Measurements from ENCODE around the gene IMMP2L. TPM values are rescaled to one million over a fixed set of nuclear protein-coding genes. Genes with fewer than 3 reads are reported as not detected.

The IMMP2L gene
- total RNA-seq, 1 donor from 2014 or later, result 31.9 TPM

DNA sequence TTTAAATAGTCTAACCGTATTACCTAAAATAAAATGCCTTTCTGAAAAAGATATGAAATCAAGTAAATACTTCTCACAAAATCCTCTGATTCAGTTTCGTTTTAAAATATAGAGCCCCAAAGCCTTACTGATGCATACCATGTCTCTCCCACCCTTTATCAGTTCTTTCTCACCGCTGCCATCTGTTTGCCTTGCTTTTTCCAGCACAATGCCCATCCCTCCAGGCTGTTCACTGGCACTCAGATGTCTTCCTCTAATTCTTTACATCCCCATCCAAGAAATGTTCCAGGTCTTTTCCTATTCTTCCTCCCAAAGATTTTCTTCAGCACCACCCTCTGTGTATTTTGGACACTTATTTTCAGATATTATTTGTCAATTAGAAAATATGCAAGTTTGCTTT is 587.9 kb downstream of the IMMP2L start:
- POLR2A ChIA-PET, result no interaction called here
- Mint-ChIP-seq H3K4me1 (no peaks in the 10 kb centered on the region), H3K27me3 (no peaks in the 10 kb centered on the region), H3K27ac (no peak overlapping the region), H3K4me3 (no peak overlapping the region), H3K36me3 (ENCODE audit: low read depth) (no peaks in the 10 kb centered on the region), H3K9me3 (no peaks in the 10 kb centered on the region)
- no peak for DNase-seq
- no peak for ATAC-seq (ENCODE audit: low read depth)
- TF ChIP-seq, protein P1, sequence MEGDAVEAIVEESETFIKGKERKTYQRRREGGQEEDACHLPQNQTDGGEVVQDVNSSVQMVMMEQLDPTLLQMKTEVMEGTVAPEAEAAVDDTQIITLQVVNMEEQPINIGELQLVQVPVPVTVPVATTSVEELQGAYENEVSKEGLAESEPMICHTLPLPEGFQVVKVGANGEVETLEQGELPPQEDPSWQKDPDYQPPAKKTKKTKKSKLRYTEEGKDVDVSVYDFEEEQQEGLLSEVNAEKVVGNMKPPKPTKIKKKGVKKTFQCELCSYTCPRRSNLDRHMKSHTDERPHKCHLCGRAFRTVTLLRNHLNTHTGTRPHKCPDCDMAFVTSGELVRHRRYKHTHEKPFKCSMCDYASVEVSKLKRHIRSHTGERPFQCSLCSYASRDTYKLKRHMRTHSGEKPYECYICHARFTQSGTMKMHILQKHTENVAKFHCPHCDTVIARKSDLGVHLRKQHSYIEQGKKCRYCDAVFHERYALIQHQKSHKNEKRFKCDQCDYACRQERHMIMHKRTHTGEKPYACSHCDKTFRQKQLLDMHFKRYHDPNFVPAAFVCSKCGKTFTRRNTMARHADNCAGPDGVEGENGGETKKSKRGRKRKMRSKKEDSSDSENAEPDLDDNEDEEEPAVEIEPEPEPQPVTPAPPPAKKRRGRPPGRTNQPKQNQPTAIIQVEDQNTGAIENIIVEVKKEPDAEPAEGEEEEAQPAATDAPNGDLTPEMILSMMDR (IDR thresholded peaks at IDR 0.05), result no peak
- intact Hi-C loops (cut with micrococcal nuclease), result no loop called here
- CTCF ChIA-PET, result no interaction called here

DNA sequence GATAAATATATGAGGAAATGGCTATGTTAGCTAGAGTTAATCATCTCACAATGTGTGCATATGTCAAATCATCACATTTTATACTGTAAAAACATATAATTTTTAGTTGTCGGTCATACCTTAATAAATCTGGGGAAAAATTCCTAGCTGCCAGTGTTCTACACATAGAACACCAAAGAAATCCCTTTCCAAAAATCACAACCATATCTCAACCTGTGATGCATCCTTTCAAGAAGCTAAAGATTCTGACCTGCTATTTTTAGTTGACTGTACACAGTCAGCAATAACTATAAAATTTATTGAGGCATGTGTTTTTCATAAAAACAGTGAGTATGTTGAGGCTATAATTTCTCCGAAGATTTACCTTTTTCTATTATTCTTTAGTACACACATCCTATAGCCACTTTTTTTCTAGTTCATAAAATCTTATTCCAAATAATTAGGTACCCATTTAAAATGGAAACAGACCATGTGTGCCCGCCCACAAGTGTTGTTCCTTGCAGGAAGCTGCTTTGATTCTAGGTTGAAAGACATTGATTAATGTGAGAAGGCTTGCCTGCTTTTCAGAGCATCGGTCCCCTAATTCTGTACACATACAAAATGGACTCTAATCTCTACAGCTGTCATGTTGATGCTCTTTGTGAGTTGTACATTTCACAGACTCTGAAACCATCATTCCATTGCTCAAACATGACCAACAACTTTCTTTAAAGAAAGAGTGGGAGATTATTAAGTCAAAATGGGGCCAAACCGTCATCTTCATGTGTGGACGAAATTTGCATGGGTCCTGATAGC is 588.9 kb downstream of the IMMP2L start:
- TF ChIP-seq, protein P1 (IDR thresholded peaks at IDR 0.05), result no peak
- CTCF ChIA-PET, result no interaction called here
- Mint-ChIP-seq H3K27me3 (no peaks in the 10 kb centered on the region), H3K9me3 (no peaks in the 10 kb centered on the region), H3K4me3 (no peak overlapping the region), H3K27ac (no peak overlapping the region), H3K4me1 (no peaks in the 10 kb centered on the region), H3K36me3 (ENCODE audit: low read depth) (no peaks in the 10 kb centered on the region)
- intact Hi-C loops (cut with micrococcal nuclease), result no loop called here
- POLR2A ChIA-PET, result no interaction called here
- DNase-seq (no peak), ATAC-seq (ENCODE audit: low read depth) (no peak)

DNA sequence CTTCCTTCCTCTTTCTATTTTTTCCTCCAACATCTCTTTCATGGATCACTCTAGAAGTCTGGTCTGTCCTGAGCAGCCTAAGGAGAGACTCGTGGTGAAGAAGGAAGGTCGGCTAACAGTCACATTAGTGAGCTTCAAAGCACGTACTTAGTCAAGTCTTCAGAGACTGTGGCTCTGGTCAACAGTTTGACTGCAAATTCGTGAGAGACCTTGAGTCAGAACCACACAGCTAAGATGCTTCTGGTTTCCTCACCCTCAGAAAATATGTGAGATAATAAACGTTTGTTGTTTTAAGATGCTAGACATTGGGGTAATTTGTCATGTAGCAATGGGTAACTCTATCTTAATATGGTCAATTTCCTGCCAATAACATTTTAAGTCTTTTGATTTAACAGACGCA is 597.5 kb downstream of the IMMP2L start:
- Mint-ChIP-seq H3K4me1 (no peaks in the 10 kb centered on the region), H3K27ac (no peak overlapping the region), H3K27me3 (no peaks in the 10 kb centered on the region), H3K36me3 (ENCODE audit: low read depth) (no peaks in the 10 kb centered on the region), H3K9me3 (no peaks in the 10 kb centered on the region), H3K4me3 (no peak overlapping the region)
- intact Hi-C loops (cut with micrococcal nuclease), result no loop called here
- DNase-seq (no peak), ATAC-seq (ENCODE audit: low read depth) (no peak)
- TF ChIP-seq, protein P1 (IDR thresholded peaks at IDR 0.05), result no peak
- POLR2A ChIA-PET, result no interaction called here
- CTCF ChIA-PET, result no interaction called here

DNA sequence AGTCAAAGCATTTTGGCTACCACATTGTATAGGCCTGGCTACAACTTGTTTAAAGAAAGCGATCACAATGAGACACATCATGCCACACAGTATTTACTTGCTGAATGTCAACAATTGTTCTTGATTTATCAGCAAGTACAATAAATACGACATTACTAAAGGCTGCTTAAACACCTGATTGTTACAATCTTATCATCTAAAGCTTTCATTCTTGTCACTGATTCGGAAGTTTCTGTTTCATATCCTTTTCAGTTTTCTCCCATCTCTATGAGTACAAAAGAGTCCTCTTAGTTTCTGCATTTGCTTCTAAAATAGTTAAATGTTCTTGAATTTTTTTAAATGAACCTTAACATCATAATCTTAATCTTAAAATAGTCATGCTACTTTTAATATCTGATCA is 599.5 kb downstream of the IMMP2L start:
- H3K4me3 Mint-ChIP-seq, result no peak overlapping the region
- ATAC-seq (ENCODE audit: low read depth) (no peak), DNase-seq (no peak)
- ChIA-PET CTCF (no interaction called here), POLR2A (no interaction called here)
- no peaks in the 10 kb centered on the region for H3K36me3 Mint-ChIP-seq (ENCODE audit: low read depth)
- TF ChIP-seq, protein P1 (IDR thresholded peaks at IDR 0.05), result no peak
- no peak overlapping the region for H3K27ac Mint-ChIP-seq
- H3K27me3 Mint-ChIP-seq, result no peaks in the 10 kb centered on the region
- H3K4me1 Mint-ChIP-seq, result no peaks in the 10 kb centered on the region
- intact Hi-C loops (cut with micrococcal nuclease), result no loop called here
- no peaks in the 10 kb centered on the region for H3K9me3 Mint-ChIP-seq

DNA sequence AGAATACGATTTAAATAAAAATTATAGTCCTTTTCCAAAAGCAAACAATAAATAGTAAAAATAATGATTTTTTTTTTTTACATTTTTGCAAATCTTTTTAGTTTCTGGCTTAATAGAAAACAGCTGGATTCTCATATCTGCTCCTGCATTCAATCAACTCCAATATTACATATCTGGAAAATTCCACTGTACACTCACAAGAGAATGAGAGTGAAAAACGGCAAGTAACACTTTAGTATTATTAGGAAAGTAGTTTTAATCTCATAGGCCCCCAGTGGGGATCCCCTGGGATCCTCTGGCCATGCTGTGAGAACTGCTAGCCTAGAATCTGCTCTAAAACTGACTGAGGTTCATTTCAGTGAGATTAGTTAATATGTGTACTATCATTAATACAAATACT is 599.9 kb downstream of the IMMP2L start:
- CTCF ChIA-PET, result no interaction called here
- H3K36me3 Mint-ChIP-seq (ENCODE audit: low read depth), result no peaks in the 10 kb centered on the region
- no peaks in the 10 kb centered on the region for H3K4me1 Mint-ChIP-seq
- no peak overlapping the region for H3K4me3 Mint-ChIP-seq
- POLR2A ChIA-PET, result no interaction called here
- TF ChIP-seq, protein P1 (IDR thresholded peaks at IDR 0.05), result no peak
- intact Hi-C loops (cut with micrococcal nuclease), result no loop called here
- no peak for DNase-seq
- no peaks in the 10 kb centered on the region for H3K27me3 Mint-ChIP-seq
- no peak overlapping the region for H3K27ac Mint-ChIP-seq
- no peaks in the 10 kb centered on the region for H3K9me3 Mint-ChIP-seq
- no peak for ATAC-seq (ENCODE audit: low read depth)
